WTC11 (cell line): ENCODE data around the gene GPATCH4. TPM values are rescaled to one million over a fixed set of nuclear protein-coding genes. Genes with fewer than 3 reads are reported as not detected.
A peak's percentile ranks its signal among the peaks of the same experiment; 100 is the strongest.

Experiments
- ATAC-seq: fragments of 200-7000 bp; cut with Tn5 transposase; 2 replicates; pipeline ENCODE4 v1.10.0; 2021; ENCODE audit warnings: mild to moderate bottlenecking, moderate library complexity
- CTCF ChIA-PET: fragments of 300-600 bp; sonication (Branson Sonifier 250); formaldehyde crosslinking; loops from one replicate; lab custom pipeline; 2021; ENCODE audit warnings: antibody characterized with exemption; lab: Charles Lee
- POLR2A ChIA-PET: fragments of 350-600 bp; sonication (Branson Sonifier 250); formaldehyde crosslinking; loops from one replicate; lab custom pipeline; 2021; ENCODE audit warnings: antibody characterized with exemption; lab: Charles Lee
- DNase-seq: peaks from one replicate; pipeline ENCODE4 v3.0.0; 2021; ENCODE audit warnings: low spot score
- H3K27ac Mint-ChIP-seq: 2 replicates; pipeline ENCODE4 v1.8.0; 2021; ENCODE audit warnings: mixed read lengths
- H3K27me3 Mint-ChIP-seq: 2 replicates; pipeline ENCODE4 v1.8.0; 2021; ENCODE audit warnings: low read depth, mild to moderate bottlenecking, moderate library complexity, mixed read lengths
- H3K36me3 Mint-ChIP-seq: 2 replicates; pipeline ENCODE4 v1.8.0; 2021; ENCODE audit warnings: mixed read lengths
- H3K4me1 Mint-ChIP-seq: 2 replicates; pipeline ENCODE4 v1.8.0; 2022; ENCODE audit warnings: mixed read lengths
- H3K4me3 Mint-ChIP-seq: 2 replicates; pipeline ENCODE4 v1.8.0; 2021; ENCODE audit warnings: mild to moderate bottlenecking, moderate library complexity, mixed read lengths
- H3K9me3 Mint-ChIP-seq: 2 replicates; pipeline ENCODE4 v1.8.0; 2021; ENCODE audit warnings: mixed read lengths
- AR ChIP-seq: fragments of 250-450 bp; sonication (Bioruptor Pico); IDR thresholded peaks from 2 replicates; pipeline ENCODE4 v1.9.0; 2021; ENCODE audit warnings: mild to moderate bottlenecking
- EMX1 ChIP-seq: fragments of 250-450 bp; sonication (Bioruptor Pico); IDR thresholded peaks from 2 replicates; pipeline ENCODE4 v1.8.0; 2021; ENCODE audit warnings: mild to moderate bottlenecking
- FOXK1 ChIP-seq: sonication (generic); formaldehyde crosslinking; IDR thresholded peaks from 2 replicates; pipeline ENCODE4 v1.8.0; 2022; ENCODE audit warnings: mild to moderate bottlenecking, moderate library complexity, missing genetic modification reagents
- FOXP4 ChIP-seq: sonication (generic); formaldehyde crosslinking; IDR thresholded peaks from 2 replicates; pipeline ENCODE4 v1.8.0; 2022; ENCODE audit warnings: mild to moderate bottlenecking, missing genetic modification reagents
- MAX ChIP-seq: sonication (generic); formaldehyde crosslinking; IDR thresholded peaks from 2 replicates; pipeline ENCODE4 v1.8.0; 2022; ENCODE audit warnings: mild to moderate bottlenecking, missing genetic modification reagents
- MXD4 ChIP-seq: fragments of 250-450 bp; sonication (Bioruptor Pico); IDR thresholded peaks from 2 replicates; pipeline ENCODE4 v1.8.0; 2021; ENCODE audit warnings: mild to moderate bottlenecking, moderate library complexity, borderline replicate concordance
- NFATC4 ChIP-seq: fragments of 250-450 bp; sonication (Bioruptor Pico); IDR thresholded peaks from 2 replicates; pipeline ENCODE4 v1.9.0; 2021; ENCODE audit warnings: mild to moderate bottlenecking
- PRDM15 ChIP-seq: sonication (generic); formaldehyde crosslinking; IDR thresholded peaks from 2 replicates; pipeline ENCODE4 v1.8.0; 2022; ENCODE audit warnings: missing genetic modification reagents
- PREB ChIP-seq: sonication (generic); formaldehyde crosslinking; IDR thresholded peaks from 2 replicates; pipeline ENCODE4 v1.8.1; 2022; ENCODE audit warnings: mild to moderate bottlenecking, missing genetic modification reagents, moderate library complexity, borderline replicate concordance
- STAT6 ChIP-seq: sonication (generic); formaldehyde crosslinking; conservative IDR thresholded peaks from 2 replicates; pipeline ENCODE4 v1.8.1; 2023; ENCODE audit warnings: mild to moderate bottlenecking, low read depth, missing genetic modification reagents, moderate library complexity
- TCF7 ChIP-seq: sonication (generic); formaldehyde crosslinking; IDR thresholded peaks from 2 replicates; pipeline ENCODE4 v1.8.0; 2022; ENCODE audit warnings: mild to moderate bottlenecking, low read depth, missing genetic modification reagents, moderate library complexity
- ZNF317 ChIP-seq: sonication (generic); formaldehyde crosslinking; IDR thresholded peaks from 2 replicates; pipeline ENCODE4 v1.8.1; 2023; ENCODE audit warnings: low read depth, mild to moderate bottlenecking, moderate library complexity, missing genetic modification reagents, borderline replicate concordance
- ZNF532 ChIP-seq: fragments of 250-450 bp; sonication (Bioruptor Pico); IDR thresholded peaks from 2 replicates; pipeline ENCODE4 v1.9.0; 2021; ENCODE audit warnings: mild to moderate bottlenecking, borderline replicate concordance
- total RNA-seq: library from RNA; stranded (reverse); gene quantifications from 3 replicates; pipeline ENCODE4 v1.2.3, GENCODE V29; 2021

GPATCH4 gene
- total RNA-seq, 1 experiment from 2014 or later: 50.1 TPM

GRCh38 chr1:156592910-156593660 is 8.2 kb downstream of the GPATCH4 start (continued):
- TF ChIP-seq PRDM15 (CRISPR knock-in tag) (no peak), ZNF317 (CRISPR knock-in tag) (no peak), EMX1 (CRISPR knock-in tag) (no peak), MAX (CRISPR knock-in tag) (no peak), FOXP4 (CRISPR knock-in tag) (no peak), TCF7 (CRISPR knock-in tag) (no peak), PREB (CRISPR knock-in tag) (no peak), FOXK1 (CRISPR knock-in tag) (no peak), NFATC4 (CRISPR knock-in tag) (no peak), STAT6 (no peak)

GRCh38 chr1:156592158-156592909 is 8.9 kb downstream of the GPATCH4 start:
- H3K4me3 Mint-ChIP-seq: peak overlapping the region; percentile 79
- DNase-seq (no peak), ATAC-seq (peak; percentile 6)
- peak overlapping the region; percentile 17; the same call in 1 of the 2 replicates for H3K27ac Mint-ChIP-seq
- H3K4me1 Mint-ChIP-seq: peaks cover 16% of the 10 kb centered on the region
- ChIA-PET CTCF (interaction anchor here (0.9 to 3.4 kb wide), 16 partner anchors 8 to 207 kb away, joined by 3 to 28 read pairs (median 5); partner anchors contain the start of genes GPATCH4 and MEF2D), POLR2A (interaction anchor here (0.6 to 1.8 kb wide), 7 partner anchors 10 to 149 kb away, joined by 3 to 6 read pairs (median 4); partner anchors contain the start of genes BCAN and GPATCH4)
- H3K9me3 Mint-ChIP-seq: no peaks in the 10 kb centered on the region
- peaks cover 34% of the 10 kb centered on the region for H3K36me3 Mint-ChIP-seq
- H3K27me3 Mint-ChIP-seq: no peaks in the 10 kb centered on the region; the same call in 1 of the 2 replicates
- TF ChIP-seq MXD4 (CRISPR knock-in tag): no peak
- TF ChIP-seq AR (CRISPR knock-in tag): 0 out of 2 replicates have a peak, but pooled peaks have one; percentile 2
- 0 out of 2 replicates have a peak, but pooled peaks have one; percentile 5 for TF ChIP-seq ZNF532
- no peak for TF ChIP-seq EMX1 (CRISPR knock-in tag)
